GM18870 (cell line): ENCODE results near the gene CDIPT.
"Not testable (repeated sequence)": the region's sequence is repeated elsewhere in the genome, so short reads cannot be mapped to it uniquely, and the experiment has no call there.

Experiments
- ATAC-seq: cut with Tn5 transposase; IDR thresholded peaks from one replicate; pipeline ENCODE4 v1.9.1; 2021; ENCODE audit warnings: moderate library complexity; ENCODE audit not compliant: unreplicated experiment

CDIPT gene

DNA sequence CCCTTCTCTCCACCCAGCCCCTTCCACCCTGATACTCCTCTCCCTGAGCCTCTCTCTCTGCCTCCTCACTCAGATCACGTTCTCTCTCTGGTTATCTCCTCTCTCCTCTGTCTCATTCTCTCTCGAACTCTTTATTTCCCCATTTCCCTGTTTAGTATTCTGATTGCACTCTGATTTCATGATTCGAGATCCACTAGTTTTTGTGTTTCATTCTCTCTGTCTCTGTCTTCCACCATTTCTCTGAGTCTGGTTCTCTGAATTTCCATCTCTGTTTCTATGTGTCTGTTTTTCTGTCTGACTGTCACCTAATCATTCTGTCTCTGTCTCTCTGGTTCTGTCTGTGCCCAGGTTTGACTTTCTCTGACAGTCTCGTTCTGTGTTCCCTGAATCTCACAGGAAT, 34.3 kb upstream of the CDIPT start:
- ATAC-seq, result no peak

GRCh38 chr16:29896841-29897240, 33.8 kb upstream of the CDIPT start:
- ATAC-seq, result no peak

GRCh38 chr16:29894352-29894751, 31.3 kb upstream of the CDIPT start:
- no peak for ATAC-seq

- no peak for ATAC-seq
Observed at GRCh38 chr16:29893553-29893952, 30.5 kb upstream of the CDIPT start.

- ATAC-seq, result no peak
Observed at GRCh38 chr16:29892458-29892813, 29.4 kb upstream of the CDIPT start.

DNA sequence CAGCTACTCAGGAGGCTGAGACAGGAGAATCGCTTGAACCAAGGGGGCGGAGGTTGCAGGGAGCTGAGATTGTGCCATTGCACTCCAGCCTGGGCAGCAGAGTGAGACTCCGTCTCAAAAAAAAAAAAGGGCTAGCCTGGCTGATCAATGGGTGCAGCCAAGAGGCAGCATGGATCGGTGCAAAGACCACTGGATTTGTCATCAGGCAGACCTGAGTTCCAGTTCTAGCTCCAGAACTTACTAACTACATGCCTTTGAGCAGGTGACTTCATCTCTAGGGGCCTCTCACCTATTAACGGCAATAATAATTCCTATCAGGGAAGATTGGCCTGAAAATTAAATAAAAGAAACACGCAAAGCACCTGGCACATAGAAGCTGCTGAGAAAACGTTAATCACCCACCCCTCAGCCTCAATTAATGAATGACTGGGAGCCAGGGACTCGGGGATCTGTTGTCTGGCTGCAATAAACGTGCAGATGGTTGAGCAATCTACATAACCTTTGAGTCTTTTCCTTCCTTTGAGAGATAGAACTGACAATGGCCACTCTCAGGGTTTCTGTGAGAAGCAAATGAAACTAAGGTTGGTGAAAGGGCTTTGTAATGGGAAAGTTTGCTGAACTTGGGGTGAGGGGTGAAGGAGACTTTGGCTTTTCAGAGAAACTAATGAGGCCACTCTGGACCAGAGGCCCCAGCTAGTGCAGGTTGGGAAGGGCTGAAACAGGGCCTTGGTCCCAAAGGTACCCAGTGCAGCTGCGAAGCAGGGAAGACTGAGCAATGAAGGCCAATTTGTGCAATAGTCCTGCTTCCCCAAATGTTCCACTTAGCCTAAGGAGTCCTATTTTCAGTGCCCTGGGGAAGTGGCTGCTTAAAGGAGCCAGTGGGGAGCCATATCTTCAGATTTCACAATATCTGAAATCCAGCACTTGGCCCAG, 28.8 kb upstream of the CDIPT start:
- no peak for ATAC-seq

- not testable (repeated sequence) for ATAC-seq
Observed at GRCh38 chr16:29889372-29889771, 26.3 kb upstream of the CDIPT start.

DNA sequence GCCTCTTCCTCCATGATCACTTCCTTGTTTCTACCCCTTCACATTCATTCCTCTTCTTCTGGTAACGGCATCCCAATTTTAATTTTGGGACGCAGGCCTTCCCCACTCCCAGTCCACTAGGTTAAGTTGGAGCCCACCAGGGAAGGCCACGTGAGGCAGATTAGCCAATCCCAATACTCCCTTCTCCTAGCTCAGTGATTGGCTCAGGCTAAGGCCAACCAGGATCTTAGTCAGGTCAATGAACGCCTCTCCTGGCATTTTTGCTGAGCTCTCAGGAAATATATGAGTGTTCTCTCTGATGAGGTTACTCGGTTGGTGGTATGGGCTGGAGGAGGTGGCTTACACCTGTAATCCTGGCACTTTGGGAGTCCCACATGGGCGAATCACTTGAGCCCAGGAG, 21.0 kb upstream of the CDIPT start:
- ATAC-seq, result no peak

DNA sequence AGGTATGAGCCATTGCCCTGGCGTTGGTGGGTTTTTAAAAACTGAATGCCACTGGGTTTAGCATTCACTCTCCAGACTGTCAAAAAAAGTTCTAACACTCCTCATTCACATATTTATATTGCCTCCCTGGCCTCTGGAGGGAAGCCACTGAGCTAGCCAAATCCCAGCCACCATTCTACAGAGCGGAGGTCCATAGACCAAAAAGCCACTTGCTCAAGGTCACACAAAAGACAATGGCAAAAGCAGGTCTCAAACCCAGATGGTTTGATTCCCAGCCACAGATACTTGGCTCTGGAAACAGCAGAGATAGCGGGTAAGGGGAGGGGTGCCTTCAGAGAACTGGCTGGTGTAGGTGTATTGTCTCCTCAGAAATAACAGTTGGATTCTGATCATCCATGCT, 18.0 kb upstream of the CDIPT start:
- no peak for ATAC-seq

DNA sequence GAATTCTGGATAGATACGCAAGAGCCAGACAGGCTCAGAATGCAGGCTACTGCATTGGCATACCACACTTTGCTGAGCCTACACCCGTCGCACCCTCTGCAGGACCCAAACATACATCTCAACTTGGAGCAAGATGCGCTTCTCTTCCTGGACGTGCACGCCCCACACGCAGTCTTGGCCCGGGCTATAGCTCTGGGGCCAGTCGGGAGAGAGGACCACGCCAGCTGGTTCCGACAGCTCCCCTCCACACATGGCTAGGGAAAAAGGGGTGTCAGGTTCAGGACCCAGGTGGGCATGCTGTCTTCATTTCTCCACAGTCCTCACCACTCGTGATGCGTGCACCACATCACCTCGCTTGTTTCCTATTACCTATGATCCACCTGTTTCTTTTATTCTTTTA, 15.1 kb upstream of the CDIPT start:
- no peak for ATAC-seq

DNA sequence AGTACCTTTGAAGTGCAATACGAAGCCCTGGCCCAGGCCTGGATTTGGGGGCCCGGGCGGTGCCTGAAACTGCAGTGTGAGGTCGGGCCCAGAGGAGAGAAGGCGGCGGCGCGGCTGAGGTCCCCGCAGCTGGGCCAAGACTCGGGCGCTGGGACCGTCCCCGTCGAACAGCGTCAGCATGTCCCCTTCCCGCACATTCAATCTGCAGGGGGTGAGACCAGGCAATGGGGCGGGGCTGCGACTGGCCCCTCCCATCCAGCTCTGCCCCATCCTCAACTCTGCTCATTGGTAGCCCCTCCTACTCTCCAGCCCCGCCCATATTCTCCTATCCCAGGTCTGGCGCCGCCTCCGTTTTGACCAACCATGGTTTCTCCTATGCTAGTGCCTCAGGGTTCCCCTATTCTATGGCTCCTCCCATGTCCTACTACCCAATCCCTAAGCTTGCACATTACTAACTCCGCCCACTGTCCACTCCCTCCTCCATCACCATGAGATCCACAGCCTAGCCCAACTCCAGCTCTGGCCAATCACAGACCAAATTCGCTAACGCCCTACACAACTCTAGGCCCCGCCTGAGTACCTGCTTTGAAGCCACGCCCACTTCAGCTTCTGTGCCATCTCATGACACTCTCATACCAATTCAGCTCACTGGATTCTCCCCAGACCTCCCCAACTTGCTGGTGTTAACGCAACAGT, 14.4 kb upstream of the CDIPT start:
- ATAC-seq, result no peak

GRCh38 chr16:29876594-29877249, 13.7 kb upstream of the CDIPT start:
- no peak for ATAC-seq

- no peak for ATAC-seq
Observed at GRCh38 chr16:29876217-29876593, 13.2 kb upstream of the CDIPT start.

- no peak for ATAC-seq
Observed at GRCh38 chr16:29875206-29875605, 12.2 kb upstream of the CDIPT start.

- ATAC-seq, result no peak
Observed at GRCh38 chr16:29873319-29873718, 10.3 kb upstream of the CDIPT start.

- ATAC-seq, result no peak
Observed at GRCh38 chr16:29871822-29872546, 9.0 kb upstream of the CDIPT start.

DNA sequence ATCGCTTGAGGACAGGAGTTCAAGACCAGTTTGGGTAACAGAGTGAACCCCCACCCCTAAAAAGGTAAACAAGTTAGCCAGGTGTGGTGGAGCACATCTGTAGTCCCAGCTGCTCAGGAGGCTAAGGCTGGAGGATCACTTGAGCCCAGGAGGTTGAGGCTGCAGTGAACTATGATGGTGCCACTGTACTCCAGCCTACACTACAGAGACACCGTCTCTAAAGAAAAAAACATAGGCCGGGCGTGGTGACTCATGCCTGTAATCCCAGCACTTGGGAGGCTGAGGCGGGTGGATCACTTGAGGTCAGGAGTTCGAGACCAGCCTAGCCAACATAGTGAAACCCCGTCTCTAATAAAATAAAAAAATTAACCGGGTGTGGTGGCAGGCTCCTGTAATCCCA, 6.0 kb upstream of the CDIPT start:
- ATAC-seq, result not testable (repeated sequence)

DNA sequence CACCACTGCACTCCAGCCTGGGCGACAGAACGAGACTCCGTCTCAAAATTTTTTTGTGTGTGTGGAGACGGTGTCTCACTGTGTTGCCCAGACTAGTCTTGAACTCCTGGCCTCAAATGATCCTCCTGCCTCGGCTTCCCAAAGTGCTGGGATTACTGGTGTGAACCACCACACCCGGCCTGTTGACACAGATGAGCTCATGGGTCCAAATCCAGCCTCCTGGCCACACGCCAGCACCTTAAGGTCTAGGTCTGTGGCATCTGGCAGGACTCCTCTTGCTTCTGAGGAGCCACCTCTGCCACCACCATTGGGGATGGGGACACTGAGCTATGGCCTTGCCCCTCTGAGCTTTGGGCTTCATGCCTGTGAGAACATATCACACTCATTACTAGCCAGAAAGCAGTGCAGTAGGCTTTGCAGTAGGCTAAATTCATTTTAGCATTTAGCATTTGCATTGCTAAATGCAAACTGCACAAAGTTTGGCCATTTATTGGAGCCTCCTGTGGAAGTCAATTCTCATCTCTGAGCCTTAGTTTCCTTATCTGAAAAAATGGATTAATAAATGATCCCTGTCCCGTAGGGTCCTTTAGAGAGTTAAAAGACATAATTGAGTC, 5.5 kb upstream of the CDIPT start:
- no peak for ATAC-seq

DNA sequence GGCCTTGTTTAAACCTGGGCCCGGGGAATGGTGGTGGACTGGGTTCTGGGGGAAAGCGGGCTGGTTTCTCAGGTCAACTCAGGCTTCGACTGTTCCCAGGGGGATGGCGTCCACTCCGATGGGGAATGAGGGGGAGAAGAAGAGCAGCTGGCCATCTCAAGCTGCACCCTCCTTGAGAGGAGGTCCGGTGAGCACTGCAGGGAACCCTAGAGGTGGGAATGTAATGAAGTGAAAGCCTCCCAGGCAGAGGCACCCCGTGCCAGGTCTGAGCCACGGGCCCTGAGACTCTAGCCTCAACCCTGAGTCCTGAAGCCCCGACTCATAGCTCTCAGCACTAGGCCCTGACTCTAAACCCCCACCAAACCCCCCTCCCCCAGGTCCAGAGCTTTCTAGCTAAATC, 1.2 kb upstream of the CDIPT start:
- ATAC-seq, result no peak

GRCh38 chr16:29863669-29863984, 601 bp upstream of the CDIPT start:
- ATAC-seq, result no peak

- ATAC-seq, result peak; percentile 8
Observed at GRCh38 chr16:29862383-29862883, 593 bp downstream of the CDIPT start.
